ENCODE measurements around the gene SCAF1. TPM values are rescaled to one million over a fixed set of nuclear protein-coding genes. Genes with fewer than 3 reads are reported as not detected.

SCAF1 gene
- total and polyA plus RNA-seq, 2 of the 13 experiments (the other 11 are each of a cell fraction or from before 2014, with no cell fraction given) = 3.3 to 6.1 TPM

DNA sequence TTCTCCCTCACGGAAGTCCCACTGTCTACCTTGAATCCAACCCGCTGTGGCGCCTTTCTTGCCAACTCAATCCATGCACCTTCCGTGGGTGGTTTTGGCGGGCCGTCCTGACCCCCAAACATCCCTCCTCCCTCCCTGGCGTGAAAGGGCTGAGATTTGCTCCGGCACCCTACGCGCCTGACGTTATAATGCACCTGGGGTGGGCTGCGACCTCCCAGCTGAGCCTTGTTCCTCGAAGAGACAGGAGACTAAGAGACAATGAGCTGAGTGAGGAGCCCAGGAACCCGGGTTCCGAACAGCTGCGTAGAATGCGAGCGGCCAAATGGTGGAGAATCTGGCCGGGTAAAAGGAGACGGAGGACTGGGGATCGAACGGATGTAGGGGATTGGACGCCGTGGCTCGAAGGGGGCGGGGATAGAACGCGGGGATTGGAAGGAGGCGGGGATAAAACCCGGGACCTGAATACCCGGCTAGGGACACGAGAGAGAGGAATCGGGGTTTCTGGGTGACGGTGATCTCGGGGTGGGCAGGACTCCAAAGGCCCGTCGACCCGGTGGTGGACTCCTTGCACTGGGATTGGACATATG, 48.7 kb downstream of the SCAF1 start, which contains the start of gene CPT1C:
TSS of gene CPT1C (plus strand) at position 461 of the 587 bp plus-strand sequence. CDS start 1,137 bp downstream, outside the sequence.
- no peak within 1 kb of the TSS for H3K9ac ChIP-seq (ENCODE audit: insufficient read depth, low read depth, low read length)
- FAIRE-seq (no peak), DNase-seq (ENCODE audit: low spot score) (no peak), ATAC-seq (no peak)
- CTCF ChIA-PET (ENCODE audit: low intra/inter-chr PET ratio, low total read pairs) = no interaction called here
- TF ChIP-seq, protein P1, sequence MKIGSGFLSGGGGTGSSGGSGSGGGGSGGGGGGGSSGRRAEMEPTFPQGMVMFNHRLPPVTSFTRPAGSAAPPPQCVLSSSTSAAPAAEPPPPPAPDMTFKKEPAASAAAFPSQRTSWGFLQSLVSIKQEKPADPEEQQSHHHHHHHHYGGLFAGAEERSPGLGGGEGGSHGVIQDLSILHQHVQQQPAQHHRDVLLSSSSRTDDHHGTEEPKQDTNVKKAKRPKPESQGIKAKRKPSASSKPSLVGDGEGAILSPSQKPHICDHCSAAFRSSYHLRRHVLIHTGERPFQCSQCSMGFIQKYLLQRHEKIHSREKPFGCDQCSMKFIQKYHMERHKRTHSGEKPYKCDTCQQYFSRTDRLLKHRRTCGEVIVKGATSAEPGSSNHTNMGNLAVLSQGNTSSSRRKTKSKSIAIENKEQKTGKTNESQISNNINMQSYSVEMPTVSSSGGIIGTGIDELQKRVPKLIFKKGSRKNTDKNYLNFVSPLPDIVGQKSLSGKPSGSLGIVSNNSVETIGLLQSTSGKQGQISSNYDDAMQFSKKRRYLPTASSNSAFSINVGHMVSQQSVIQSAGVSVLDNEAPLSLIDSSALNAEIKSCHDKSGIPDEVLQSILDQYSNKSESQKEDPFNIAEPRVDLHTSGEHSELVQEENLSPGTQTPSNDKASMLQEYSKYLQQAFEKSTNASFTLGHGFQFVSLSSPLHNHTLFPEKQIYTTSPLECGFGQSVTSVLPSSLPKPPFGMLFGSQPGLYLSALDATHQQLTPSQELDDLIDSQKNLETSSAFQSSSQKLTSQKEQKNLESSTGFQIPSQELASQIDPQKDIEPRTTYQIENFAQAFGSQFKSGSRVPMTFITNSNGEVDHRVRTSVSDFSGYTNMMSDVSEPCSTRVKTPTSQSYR (CRISPR knock-in tag; IDR thresholded peaks at IDR 0.05; ENCODE audit: borderline replicate concordance) = no peak
- peak; percentile 26; the same call in 1 of the 2 replicates for TF ChIP-seq POLR2AphosphoS5 (IDR thresholded peaks at IDR 0.05; ENCODE audit: low read depth, low read length)
- 0 out of 2 replicates have a peak, but pooled peaks have one; percentile 26 for TF ChIP-seq ZC3H13 (CRISPR knock-in tag; IDR thresholded peaks at IDR 0.05)
- TF ChIP-seq AGO2 (optimal IDR thresholded peaks at IDR 0.05; ENCODE audit: low read depth, low read length) = peak; percentile 92
- TF ChIP-seq AGO1 (IDR thresholded peaks at IDR 0.05; ENCODE audit: low read depth, low read length, poor library complexity, severe bottlenecking) = peak; percentile 82
- H3K27me3 ChIP-seq (ENCODE audit: control insufficient read depth in 1 of 2, insufficient read depth in 2 of 2, low read length in 2 of 2) = no peaks in the 10 kb centered on the region
- 0 out of 2 replicates have a peak, but pooled peaks cover 2% of the 10 kb centered on the region for H4K20me1 ChIP-seq (ENCODE audit: insufficient read depth, low read length)
- no peak within 1 kb of the TSS for H3K27ac ChIP-seq (ENCODE audit: extremely low read length, insufficient read depth, low read length)
- no peak within 1 kb of the TSS for H3K4me3 ChIP-seq (replicated peaks in 1 of 3; ENCODE audit: insufficient read depth in 1 of 3, low read depth in 2 of 3, low read length in 3 of 3)
- in situ Hi-C loops (cut with HindIII; ENCODE audit: extremely low pct_ligation_motif_present, low pct_unique_long_range_greater_than_20kb) (no loop called here), intact Hi-C loops (cut with micrococcal nuclease; ENCODE audit: unreplicated experiment) (no loop called here)
- no peak within 1 kb of the TSS for H2AFZ ChIP-seq (ENCODE audit: low read length)
- H3K79me2 ChIP-seq (ENCODE audit: insufficient read depth, low read length) = no peaks in the 10 kb centered on the region
- H3K4me1 ChIP-seq (ENCODE audit: insufficient read depth, low read length) = no peaks in the 10 kb centered on the region
- BruUV-seq (replicated peaks) = no TSS peak
- H3K9me3 ChIP-seq (ENCODE audit: low read length) = no peaks in the 10 kb centered on the region
- H3K4me2 ChIP-seq (ENCODE audit: low read depth, low read length) = no peak within 1 kb of the TSS
- peaks cover 6 to 20% of the 10 kb centered on the region in 2 experiments; a peak in 4 of 5 replicates for H3K36me3 ChIP-seq (replicated peaks in 1 of 2; ENCODE audit: control insufficient read depth in 1 of 2, insufficient read depth in 2 of 2, low read length in 2 of 2)
- POLR2A ChIA-PET = no interaction called here
- 92% methylated on average over 38 of the region's 38 CpGs for WGBS (ENCODE audit: low lambda C conversion rate)

Measured in HepG2 (cell line).